Tibial artery (tissue), 4 donors: ENCODE measurements around the gene SERPINF2.
"Not testable (repeated sequence)": the region's sequence is repeated elsewhere in the genome, so short reads cannot be mapped to it uniquely, and the experiment has no call there.

Experiments used
- DNase-seq, 2 donors: peaks; one replicate each; pipeline ENCODE4 v3.0.0-alpha.2; 2019
- H3K27ac ChIP-seq, 2 donors: fragments of 200-600 bp; sonication (generic) in 1 of 2; 1 replicate in 1 of 2; 2 replicates in 1 of 2; pipeline ENCODE4 v1.5.1; 2018 to 2019; ENCODE audit warnings: mild to moderate bottlenecking in 1 of 2
- H3K27me3 ChIP-seq, 2 donors: fragments of 200-600 bp; sonication (generic) in 1 of 2; one replicate each; pipeline versions ENCODE4 v1.5.1 to v1.6.0; 2016 to 2019
- H3K36me3 ChIP-seq, 3 donors: fragments of 200-600 bp; sonication (generic) in 2 of 3; one replicate each; pipeline ENCODE4 v1.5.1; 2016 to 2019; ENCODE audit warnings: mild to moderate bottlenecking in 2 of 3
- H3K4me1 ChIP-seq, 4 donors: fragments of 200-600 bp; sonication (generic) in 2 of 4; 1 replicate in 3 of 4; 2 replicates in 1 of 4; pipeline ENCODE4 v1.5.1; 2016 to 2019
- H3K4me3 ChIP-seq, 2 donors: fragments of 200-600 bp; sonication (generic) in 1 of 2; 1 replicate in 1 of 2; 2 replicates in 1 of 2; pipeline ENCODE4 v1.5.1; 2018 to 2019; ENCODE audit warnings: mild to moderate bottlenecking in 2 of 2
- H3K9me3 ChIP-seq, 3 donors: fragments of 200-600 bp; sonication (generic) in 1 of 3; one replicate each; pipeline ENCODE4 v1.5.1; 2016 to 2019
- intact Hi-C: fragments of 100-400 bp; cut with DNase I; formaldehyde crosslinking; loops from one replicate; pipeline ENCODE4 v1.15.0; 2023; ENCODE audit warnings: low total_unique reads
- TF ChIP-seq, protein P1 (sequence below), 2 experiments: fragments of 200-600 bp in 1 of 2; fragments of 450-650 bp in 1 of 2; IDR thresholded peaks; one replicate each; pipeline ENCODE4 v1.5.1; 2017 to 2019; ENCODE audit warnings: antibody characterized with exemption in 2 of 2, mild to moderate bottlenecking in 1 of 2, moderate library complexity in 1 of 2

SERPINF2 gene

DNA sequence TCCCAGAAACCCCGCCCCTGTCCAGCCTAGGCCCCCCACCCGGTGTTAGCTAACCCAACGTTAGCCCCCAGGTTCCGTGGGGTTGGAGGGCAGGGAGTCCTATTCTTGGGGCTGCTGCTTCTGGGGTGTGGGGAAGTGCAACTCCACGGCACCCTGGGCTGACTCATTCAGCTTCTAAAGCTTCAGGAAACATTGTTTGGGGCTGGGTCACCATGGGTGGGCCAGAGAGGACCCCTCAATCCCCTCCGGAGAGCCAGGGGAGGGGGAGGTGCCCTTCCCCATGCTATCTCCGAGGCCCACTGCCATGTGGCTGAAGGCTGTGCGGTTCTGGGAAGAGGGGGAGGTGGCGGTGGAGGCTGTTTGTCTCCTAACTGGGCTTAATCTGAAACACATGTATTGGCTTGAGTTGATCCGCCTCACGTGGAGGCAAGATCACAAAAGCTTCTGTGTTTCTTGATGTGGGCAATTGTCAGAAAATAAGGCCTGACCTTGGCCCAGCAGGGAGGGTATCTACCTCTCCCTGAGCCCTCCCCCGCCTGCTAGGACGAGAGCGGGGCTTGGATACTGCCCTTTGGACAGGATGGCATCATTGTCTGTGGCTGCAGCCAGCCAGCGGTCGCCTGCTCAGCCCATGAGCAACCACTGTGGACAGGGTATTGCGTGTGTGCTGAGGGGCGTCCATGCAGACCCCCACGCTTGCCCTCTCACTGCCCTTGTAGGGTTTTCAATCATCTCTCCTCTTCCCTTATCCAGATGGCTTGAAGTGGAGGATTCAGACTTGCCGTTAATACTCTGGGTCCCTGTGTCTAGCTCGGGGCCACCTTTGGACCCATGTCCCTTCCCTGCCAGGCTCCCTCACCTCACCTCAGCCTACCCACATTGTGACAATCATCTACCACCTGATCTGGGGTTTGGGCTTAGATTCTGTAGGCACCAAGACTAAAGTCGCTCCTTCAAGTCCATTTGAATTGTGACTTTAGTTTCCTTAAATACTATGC lies 20.5 kb downstream of the SERPINF2 start:
- DNase-seq: peak; percentile 78 to 79
- peaks cover 0 to 3% (median 0%) of the 10 kb centered on the region in 3 donors for H3K36me3 ChIP-seq
- intact Hi-C loops: no loop called here
- H3K27ac ChIP-seq: peak overlapping the region; percentile 48 to 61
- H3K4me1 ChIP-seq: peaks cover 0 to 24% (median 4%) of the 10 kb centered on the region in 4 donors
- TF ChIP-seq, protein P1, sequence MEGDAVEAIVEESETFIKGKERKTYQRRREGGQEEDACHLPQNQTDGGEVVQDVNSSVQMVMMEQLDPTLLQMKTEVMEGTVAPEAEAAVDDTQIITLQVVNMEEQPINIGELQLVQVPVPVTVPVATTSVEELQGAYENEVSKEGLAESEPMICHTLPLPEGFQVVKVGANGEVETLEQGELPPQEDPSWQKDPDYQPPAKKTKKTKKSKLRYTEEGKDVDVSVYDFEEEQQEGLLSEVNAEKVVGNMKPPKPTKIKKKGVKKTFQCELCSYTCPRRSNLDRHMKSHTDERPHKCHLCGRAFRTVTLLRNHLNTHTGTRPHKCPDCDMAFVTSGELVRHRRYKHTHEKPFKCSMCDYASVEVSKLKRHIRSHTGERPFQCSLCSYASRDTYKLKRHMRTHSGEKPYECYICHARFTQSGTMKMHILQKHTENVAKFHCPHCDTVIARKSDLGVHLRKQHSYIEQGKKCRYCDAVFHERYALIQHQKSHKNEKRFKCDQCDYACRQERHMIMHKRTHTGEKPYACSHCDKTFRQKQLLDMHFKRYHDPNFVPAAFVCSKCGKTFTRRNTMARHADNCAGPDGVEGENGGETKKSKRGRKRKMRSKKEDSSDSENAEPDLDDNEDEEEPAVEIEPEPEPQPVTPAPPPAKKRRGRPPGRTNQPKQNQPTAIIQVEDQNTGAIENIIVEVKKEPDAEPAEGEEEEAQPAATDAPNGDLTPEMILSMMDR (IDR thresholded peaks at IDR 0.05): no peak
- peak overlapping the region; percentile 40 to 47 for H3K4me3 ChIP-seq
- H3K27me3 ChIP-seq: peaks cover 0 to 22% of the 10 kb centered on the region in 2 donors
- H3K9me3 ChIP-seq: no peaks in the 10 kb centered on the region

DNA sequence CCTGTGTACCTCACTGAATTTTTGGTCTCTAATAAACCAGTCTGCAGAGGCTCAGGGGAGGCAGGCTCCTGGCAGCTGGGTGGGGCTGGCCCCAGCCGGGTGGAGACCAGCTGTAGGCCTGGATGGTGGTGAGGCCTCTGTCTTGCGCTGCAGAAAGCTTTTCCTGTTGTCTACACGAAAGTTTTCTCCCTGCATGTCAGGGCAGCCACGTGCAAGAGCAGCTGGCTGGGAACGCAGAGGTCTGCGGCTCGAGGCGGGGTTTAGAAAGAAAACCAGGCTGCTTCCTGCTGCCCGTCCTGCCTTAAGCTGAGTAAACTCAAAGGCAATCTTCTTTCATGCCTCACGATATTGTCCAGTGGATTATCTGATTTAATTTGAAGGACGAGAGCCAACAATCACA lies 21.6 kb downstream of the SERPINF2 start:
- peaks cover 0 to 24% of the 10 kb centered on the region in 2 donors for H3K27me3 ChIP-seq
- H3K4me1 ChIP-seq: peaks cover 0 to 24% (median 4%) of the 10 kb centered on the region in 4 donors
- peak overlapping the region in 1 of 2 donors; percentile 47 for H3K4me3 ChIP-seq
- DNase-seq: peak; percentile 87 to 90
- TF ChIP-seq, protein P1 (IDR thresholded peaks at IDR 0.05): no peak
- intact Hi-C loops: no loop called here
- H3K27ac ChIP-seq: peak overlapping the region; percentile 48 to 61
- peaks cover 0 to 3% (median 0%) of the 10 kb centered on the region in 3 donors for H3K36me3 ChIP-seq
- no peaks in the 10 kb centered on the region for H3K9me3 ChIP-seq

DNA sequence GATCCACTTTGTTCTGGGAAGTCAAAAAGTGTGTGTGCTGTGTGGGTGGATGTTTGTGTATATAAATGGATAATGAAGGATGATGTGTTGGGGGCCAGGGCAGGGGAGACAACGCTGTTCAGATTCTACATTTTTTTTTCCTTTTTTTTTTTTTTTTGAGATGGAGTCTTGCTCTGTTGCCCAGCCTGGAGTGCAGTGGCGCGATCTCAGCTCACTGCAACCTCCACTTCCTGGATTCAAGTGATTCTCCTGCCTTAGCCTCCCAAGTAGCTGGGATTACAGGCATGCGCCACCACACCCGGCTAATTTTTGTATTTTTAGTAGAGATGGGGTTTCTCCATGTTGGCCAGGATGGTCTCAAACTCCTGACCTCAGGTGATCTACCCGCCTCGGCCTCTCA lies 22.0 kb downstream of the SERPINF2 start:
- H3K4me1 ChIP-seq: peaks cover 0 to 24% (median 4%) of the 10 kb centered on the region in 4 donors
- H3K36me3 ChIP-seq, H3K4me3 ChIP-seq, H3K9me3 ChIP-seq, intact Hi-C loops, DNase-seq: not testable (repeated sequence)
- peaks cover 0 to 28% of the 10 kb centered on the region in 2 donors for H3K27me3 ChIP-seq
- H3K27ac ChIP-seq: peak overlapping the region in 1 of 2 donors; percentile 48

DNA sequence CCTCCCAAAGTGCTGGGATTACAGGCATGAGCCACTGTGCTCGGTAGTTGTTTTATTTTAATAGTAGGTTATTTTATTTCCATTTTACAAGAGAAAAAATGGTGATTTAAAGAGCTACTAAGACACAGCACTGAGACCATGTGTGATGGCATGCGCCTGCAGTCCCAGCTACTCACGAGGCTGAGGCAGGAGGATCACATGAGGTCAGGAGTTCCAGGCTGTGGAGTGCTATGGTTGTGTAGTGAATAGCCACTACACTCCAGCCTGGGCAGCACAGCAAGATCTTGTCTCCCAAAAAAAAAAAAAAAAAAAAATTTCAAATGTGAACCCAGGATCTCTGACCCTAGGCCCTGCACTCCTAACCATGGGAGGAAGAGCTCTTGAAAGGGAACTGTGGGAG lies 22.9 kb downstream of the SERPINF2 start:
- Histone ChIP-seq H3K27me3 (peaks cover 0 to 28% of the 10 kb centered on the region in 2 donors), H3K4me3 (no peak overlapping the region), H3K4me1 (peaks cover 0 to 24% (median 4%) of the 10 kb centered on the region in 4 donors), H3K9me3 (no peaks in the 10 kb centered on the region), H3K36me3 (peaks cover 0 to 3% (median 0%) of the 10 kb centered on the region in 3 donors), H3K27ac (peak overlapping the region in 1 of 2 donors; percentile 48)
- intact Hi-C loops: no loop called here
- DNase-seq: no peak
- TF ChIP-seq, protein P1 (IDR thresholded peaks at IDR 0.05): no peak

DNA sequence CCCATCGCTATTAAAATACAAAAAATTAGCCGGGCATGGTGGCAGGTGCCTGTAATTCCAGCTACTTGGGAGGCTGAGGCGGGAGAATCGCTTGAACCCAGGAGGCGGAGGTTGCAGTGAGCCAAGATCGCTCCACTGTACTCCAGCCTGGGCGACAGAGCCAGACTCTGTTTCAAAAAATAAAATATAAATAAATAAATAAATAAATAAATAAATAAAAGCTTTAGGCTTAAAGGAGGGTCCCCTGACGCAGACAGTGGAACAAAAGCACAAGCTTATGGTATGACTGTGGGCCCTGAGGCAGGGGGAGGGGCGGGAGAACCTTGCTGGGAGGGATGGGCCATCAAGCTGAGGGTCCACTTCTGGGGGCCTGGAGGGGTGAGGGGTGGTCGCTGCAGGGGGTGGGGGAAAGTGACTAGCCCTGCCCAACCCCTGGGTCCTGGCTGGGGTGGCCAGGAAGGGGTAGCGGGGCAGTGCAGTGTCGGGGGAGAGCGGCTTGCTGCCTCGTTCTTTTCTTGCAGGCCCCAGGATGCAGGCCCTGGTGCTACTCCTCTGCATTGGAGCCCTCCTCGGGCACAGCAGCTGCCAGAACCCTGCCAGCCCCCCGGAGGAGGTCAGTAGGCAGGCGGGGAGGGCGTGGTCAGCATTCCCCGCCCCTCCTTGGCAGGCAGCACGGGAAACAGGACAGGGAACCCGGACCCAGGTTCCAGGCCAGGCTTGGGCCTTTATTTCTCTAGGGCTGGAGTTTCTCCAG lies 23.9 kb downstream of the SERPINF2 start:
- peak in 1 of 2 donors; percentile 52 for DNase-seq
- intact Hi-C loops: no loop called here
- H3K4me1 ChIP-seq: peaks cover 0 to 24% (median 4%) of the 10 kb centered on the region in 4 donors
- H3K27me3 ChIP-seq: peaks cover 0 to 26% of the 10 kb centered on the region in 2 donors
- H3K27ac ChIP-seq: peak overlapping the region in 1 of 2 donors; percentile 16
- no peaks in the 10 kb centered on the region for H3K9me3 ChIP-seq
- TF ChIP-seq, protein P1 (IDR thresholded peaks at IDR 0.05): no peak
- H3K36me3 ChIP-seq: peaks cover 0 to 3% (median 0%) of the 10 kb centered on the region in 3 donors
- H3K4me3 ChIP-seq: no peak overlapping the region
